Measurements from ENCODE around the gene EPSTI1.

EPSTI1 gene

DNA sequence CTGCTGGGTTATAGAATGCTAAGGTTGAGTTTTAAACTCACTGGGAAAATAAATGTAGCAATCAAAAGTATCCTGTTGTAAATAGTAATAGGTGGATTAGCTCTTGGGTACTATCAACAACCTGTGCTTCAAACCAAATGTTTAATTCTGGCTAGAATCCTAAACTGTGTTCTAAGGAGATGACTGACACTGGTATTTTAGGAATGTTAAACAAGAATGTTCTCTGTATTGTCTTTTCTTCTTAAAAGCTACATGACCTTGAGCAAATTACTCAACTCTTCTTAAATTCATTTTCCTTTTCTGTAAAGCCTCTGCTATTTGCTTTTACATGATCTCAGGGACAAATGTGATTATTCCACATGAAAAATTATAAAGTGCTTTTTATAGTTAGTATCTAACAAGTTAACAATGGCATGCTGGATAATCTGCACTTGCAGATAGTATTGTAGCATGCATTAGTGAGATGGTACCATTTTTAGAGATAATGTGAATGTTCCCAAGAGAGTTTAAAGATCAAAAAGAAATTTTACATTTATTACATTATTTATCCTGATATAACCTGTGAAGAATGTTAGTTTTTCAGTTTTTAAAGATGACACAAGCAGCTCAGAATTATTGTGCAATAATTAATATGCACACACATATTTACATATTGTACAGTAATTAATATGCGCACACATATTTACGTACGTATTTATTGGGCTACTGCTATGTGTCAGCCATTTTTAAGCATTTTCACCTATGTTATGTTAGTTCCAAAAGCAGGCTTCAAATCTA, 13.6 kb upstream of the EPSTI1 start:
- TF ChIP-seq EZH2 (IDR thresholded peaks at IDR 0.05; ENCODE audit: borderline replicate concordance, low read depth, low read length, severe bottlenecking), result no peak
- TF ChIP-seq CTCF (IDR thresholded peaks at IDR 0.05; ENCODE audit: borderline replicate concordance, extremely low read depth, low read length, poor library complexity, severe bottlenecking), result no peak
- no peak for DNase-seq
- no peak overlapping the region for H3K27ac ChIP-seq (ENCODE audit: low read length)
- no peak overlapping the region for H3K4me3 ChIP-seq (ENCODE audit: low read depth in 1 of 2, low read length in 2 of 2)
- H3K4me2 ChIP-seq (ENCODE audit: insufficient read depth, low read length), result no peak overlapping the region
- H3K9ac ChIP-seq (ENCODE audit: low read depth, low read length), result no peak overlapping the region
- no peaks in the 10 kb centered on the region for H3K36me3 ChIP-seq (ENCODE audit: insufficient read depth, low read length)
- peaks cover 7% of the 10 kb centered on the region; the same call in 1 of the 2 replicates for H3K4me1 ChIP-seq (ENCODE audit: insufficient read depth, low read length)
- no peaks in the 10 kb centered on the region for H3K27me3 ChIP-seq (ENCODE audit: insufficient read depth, low read length, poor library complexity)
- peaks cover 4% of the 10 kb centered on the region for H3K9me3 ChIP-seq (ENCODE audit: insufficient read depth, low read length, severe bottlenecking)
- no peaks in the 10 kb centered on the region for H3K79me2 ChIP-seq (ENCODE audit: insufficient read depth, low read length)
- ATAC-seq (ENCODE audit: insufficient read depth, low read depth), result no peak
- H4K20me1 ChIP-seq (ENCODE audit: insufficient read depth, low read length), result no peaks in the 10 kb centered on the region
- no peak overlapping the region for H2AFZ ChIP-seq (ENCODE audit: low read depth, low read length)

DNA sequence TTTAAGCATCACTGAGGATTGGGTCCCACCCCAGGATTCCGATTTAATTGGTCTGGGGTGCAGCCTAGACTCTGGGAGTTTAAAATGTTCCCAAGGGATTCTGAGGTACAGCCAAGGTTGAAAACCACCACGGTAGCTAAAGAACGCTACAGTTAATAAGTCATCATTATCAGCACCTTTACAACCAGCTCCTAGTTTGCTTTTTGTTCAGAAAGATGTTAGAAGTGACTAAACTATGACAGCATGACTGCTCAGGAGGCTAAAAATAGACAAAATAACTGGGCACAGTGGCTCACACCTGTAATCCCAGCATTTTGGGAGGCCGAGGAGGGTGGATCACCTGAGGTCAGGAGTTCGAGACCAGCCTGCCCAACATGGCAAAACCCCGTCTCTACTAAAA, 11.7 kb upstream of the EPSTI1 start:
- H3K9ac ChIP-seq (ENCODE audit: low read depth, low read length), result no peak overlapping the region
- no peak for DNase-seq
- H3K36me3 ChIP-seq (ENCODE audit: insufficient read depth, low read length), result no peaks in the 10 kb centered on the region
- no peak for ATAC-seq (ENCODE audit: insufficient read depth, low read depth)
- peaks cover 7% of the 10 kb centered on the region; the same call in 1 of the 2 replicates for H3K4me1 ChIP-seq (ENCODE audit: insufficient read depth, low read length)
- peaks cover 4% of the 10 kb centered on the region for H3K9me3 ChIP-seq (ENCODE audit: insufficient read depth, low read length, severe bottlenecking)
- H3K27ac ChIP-seq (ENCODE audit: low read length), result no peak overlapping the region
- no peaks in the 10 kb centered on the region for H4K20me1 ChIP-seq (ENCODE audit: insufficient read depth, low read length)
- no peak overlapping the region for H3K4me3 ChIP-seq (ENCODE audit: low read depth in 1 of 2, low read length in 2 of 2)
- no peak overlapping the region for H2AFZ ChIP-seq (ENCODE audit: low read depth, low read length)
- TF ChIP-seq EZH2 (IDR thresholded peaks at IDR 0.05; ENCODE audit: borderline replicate concordance, low read depth, low read length, severe bottlenecking) (no peak), CTCF (IDR thresholded peaks at IDR 0.05; ENCODE audit: borderline replicate concordance, extremely low read depth, low read length, poor library complexity, severe bottlenecking) (no peak)
- no peak overlapping the region for H3K4me2 ChIP-seq (ENCODE audit: insufficient read depth, low read length)
- H3K79me2 ChIP-seq (ENCODE audit: insufficient read depth, low read length), result no peaks in the 10 kb centered on the region
- no peaks in the 10 kb centered on the region for H3K27me3 ChIP-seq (ENCODE audit: insufficient read depth, low read length, poor library complexity)

DNA sequence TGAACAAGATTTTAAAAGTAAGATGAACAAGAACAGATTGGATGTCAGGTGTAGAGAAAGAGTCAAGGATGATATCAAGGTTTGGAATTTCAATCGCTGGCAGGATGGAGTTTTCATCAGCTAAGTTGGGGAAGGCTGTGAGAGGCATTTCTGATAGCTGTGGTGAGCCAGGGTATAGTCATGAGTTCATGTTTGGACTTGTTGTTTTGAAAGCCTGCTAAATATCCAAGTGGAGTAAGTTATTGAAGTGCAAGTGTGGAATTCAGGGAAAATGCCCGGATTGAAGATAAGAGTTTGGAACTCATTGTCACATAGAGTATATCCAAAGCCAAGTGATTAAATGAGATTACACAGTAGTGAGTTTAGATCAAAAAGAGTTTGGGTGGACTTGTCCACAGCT, 11.0 kb upstream of the EPSTI1 start:
- Histone ChIP-seq H3K79me2 (ENCODE audit: insufficient read depth, low read length) (no peaks in the 10 kb centered on the region), H3K9ac (ENCODE audit: low read depth, low read length) (no peak overlapping the region), H2AFZ (ENCODE audit: low read depth, low read length) (no peak overlapping the region), H3K9me3 (ENCODE audit: insufficient read depth, low read length, severe bottlenecking) (peaks cover 4% of the 10 kb centered on the region), H3K4me2 (ENCODE audit: insufficient read depth, low read length) (no peak overlapping the region), H3K4me3 (ENCODE audit: low read depth in 1 of 2, low read length in 2 of 2) (no peak overlapping the region), H3K27ac (ENCODE audit: low read length) (no peak overlapping the region), H3K4me1 (ENCODE audit: insufficient read depth, low read length) (peaks cover 7% of the 10 kb centered on the region; the same call in 1 of the 2 replicates), H4K20me1 (ENCODE audit: insufficient read depth, low read length) (no peaks in the 10 kb centered on the region), H3K27me3 (ENCODE audit: insufficient read depth, low read length, poor library complexity) (no peaks in the 10 kb centered on the region), H3K36me3 (ENCODE audit: insufficient read depth, low read length) (no peaks in the 10 kb centered on the region)
- TF ChIP-seq CTCF (IDR thresholded peaks at IDR 0.05; ENCODE audit: borderline replicate concordance, extremely low read depth, low read length, poor library complexity, severe bottlenecking) (no peak), EZH2 (IDR thresholded peaks at IDR 0.05; ENCODE audit: borderline replicate concordance, low read depth, low read length, severe bottlenecking) (no peak)
- DNase-seq (no peak), ATAC-seq (ENCODE audit: insufficient read depth, low read depth) (no peak)
